SK-N-MC (cell line): Measurements from ENCODE around the gene WASHC4.
A peak's percentile ranks its signal among the peaks of the same experiment; 100 is the strongest.
"Not testable (repeated sequence)": the region's sequence is repeated elsewhere in the genome, so short reads cannot be mapped to it uniquely, and the experiment has no call there.

ENCODE experiments used
- DNase-seq: peaks from one replicate; pipeline ENCODE4 v3.0.0-alpha.2; 2011; ENCODE audit warnings: low read depth, low spot score
- H3K27ac ChIP-seq: fragments of 200-600 bp; sonication (generic); 2 replicates; pipeline ENCODE4 v1.5.1; 2016; ENCODE audit warnings: mixed run types
- H3K36me3 ChIP-seq: fragments of 200-600 bp; sonication (generic); 2 replicates; pipeline ENCODE4 v1.6.1; 2017; ENCODE audit warnings: antibody characterized with exemption, low read length, mixed read lengths; ENCODE audit not compliant: insufficient read depth
- H3K4me3 ChIP-seq: fragments of 200-600 bp; sonication (generic); 2 replicates; pipeline ENCODE4 v1.5.1; 2016
- H3K9ac ChIP-seq: fragments of 200-600 bp; sonication (generic); 2 replicates; pipeline ENCODE4 v1.8.0; 2017; ENCODE audit warnings: mixed run types, mixed read lengths; ENCODE audit not compliant: insufficient read length
- H3K9me3 ChIP-seq: fragments of 200-600 bp; sonication (generic); 2 replicates; pipeline ENCODE4 v1.6.1; 2017; ENCODE audit warnings: low read depth, mild to moderate bottlenecking, antibody characterized with exemption, low read length, moderate library complexity, mixed read lengths
- EZH2 ChIP-seq: fragments of 200-600 bp; sonication (generic); IDR thresholded peaks from one replicate; pipeline ENCODE4 v1.6.1; 2017; ENCODE audit warnings: antibody characterized with exemption
- FOXP2 ChIP-seq: optimal IDR thresholded peaks from 2 replicates; pipeline ENCODE3; 2011; ENCODE audit warnings: mild to moderate bottlenecking, moderate library complexity; ENCODE audit not compliant: insufficient read depth; ENCODE audit errors: extremely low read length, control extremely low read depth
- POLR2AphosphoS5 ChIP-seq: IDR thresholded peaks from 2 replicates; pipeline ENCODE4 v1.6.1; 2012; ENCODE audit warnings: mild to moderate bottlenecking, low read depth, low read length, borderline replicate concordance

The WASHC4 gene

DNA sequence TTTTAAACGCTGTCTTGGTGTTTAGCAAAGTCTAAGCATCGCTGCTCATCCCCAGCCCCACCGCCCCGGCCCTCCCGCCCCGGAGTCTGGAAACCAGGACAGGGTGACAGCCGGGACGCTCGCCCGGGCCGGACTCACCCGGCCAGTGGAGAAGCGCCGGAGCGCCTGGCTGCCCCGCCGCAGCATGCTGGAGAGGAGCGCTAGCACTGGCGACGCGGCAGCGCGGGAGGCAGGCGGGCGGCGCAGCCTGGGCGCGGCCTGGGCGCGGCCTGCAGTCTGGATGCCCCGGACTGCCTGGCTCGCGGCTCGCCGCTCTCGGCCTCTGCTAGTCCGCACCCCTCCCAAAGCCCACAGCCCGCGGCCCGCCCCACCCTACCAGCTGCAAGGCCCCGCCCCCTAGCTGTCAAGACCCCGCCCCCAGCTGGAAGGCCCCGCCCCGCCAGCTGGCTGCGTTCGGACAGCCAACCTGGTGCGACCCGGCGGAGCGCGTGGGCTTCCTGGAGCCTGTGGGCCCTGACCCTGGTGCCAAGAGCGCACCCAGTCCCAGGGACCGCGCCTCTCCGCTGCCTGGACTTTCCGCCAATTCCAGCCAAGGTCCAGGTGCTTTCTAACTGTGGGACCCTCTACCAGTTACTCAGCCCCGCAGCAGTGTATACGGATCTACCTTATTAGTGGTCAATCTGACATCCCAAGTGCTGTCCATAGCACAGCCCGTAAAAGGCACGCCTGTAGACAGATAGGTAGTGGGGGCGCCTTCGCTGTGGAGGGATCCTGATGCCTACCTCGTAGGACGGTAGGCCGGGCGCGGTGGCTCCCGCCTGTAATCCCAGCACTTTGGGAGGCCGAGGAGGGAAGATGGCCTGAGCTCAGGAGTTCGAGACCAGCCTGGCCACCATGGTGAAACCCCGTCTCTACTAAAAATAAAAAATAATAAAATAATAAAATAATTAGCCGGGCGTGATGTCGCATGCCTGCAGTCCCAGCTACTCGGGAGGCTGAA lies 23.0 kb upstream of the WASHC4 start, which contains the start of gene ALDH1L2:
Gene ALDH1L2, minus strand, starts transcription at position 208 of the 1,000 bp plus-strand sequence. Its CDS starts 22 bp downstream, at position 186.
- no peak for DNase-seq
- Histone ChIP-seq H3K4me3 (peak within 1 kb of the TSS; percentile 92), H3K27ac (peak within 1 kb of the TSS; percentile 69)

DNA sequence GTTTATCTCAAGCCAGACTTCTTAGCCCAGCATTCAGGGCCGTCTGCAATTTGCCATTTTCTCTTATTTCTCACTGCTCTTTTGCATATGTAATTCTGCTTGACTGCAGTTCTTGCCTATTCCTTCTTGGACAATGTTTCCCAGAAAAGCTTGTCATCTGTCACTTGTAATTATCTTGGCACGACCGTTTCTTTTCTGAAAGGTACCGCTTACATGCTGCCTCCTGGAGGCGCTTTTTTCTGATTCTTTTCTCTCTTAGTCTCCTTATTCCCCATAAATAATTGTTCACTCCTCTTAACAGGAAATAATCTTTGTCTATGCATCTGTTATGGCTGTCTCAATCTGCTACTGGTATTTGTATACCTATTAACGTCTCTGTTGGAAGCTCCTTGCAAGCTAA lies 22.0 kb upstream of the WASHC4 start:
- H3K9me3 ChIP-seq: no peaks in the 10 kb centered on the region
- H3K27ac ChIP-seq: no peak overlapping the region
- no peaks in the 10 kb centered on the region; the same call in 1 of the 2 replicates for H3K36me3 ChIP-seq
- DNase-seq: no peak
- TF ChIP-seq FOXP2 (no peak), POLR2AphosphoS5 (no peak), EZH2 (no peak)
- no peak overlapping the region for H3K4me3 ChIP-seq
- no peak overlapping the region for H3K9ac ChIP-seq

More for the DNA sequence above, 23.0 kb upstream of the WASHC4 start, which contains the start of gene ALDH1L2:
- H3K9me3 ChIP-seq: no peaks in the 10 kb centered on the region
- peak within 1 kb of the TSS; percentile 88 for H3K9ac ChIP-seq
- TF ChIP-seq FOXP2: no peak
- TF ChIP-seq POLR2AphosphoS5: no peak
- no peak for TF ChIP-seq EZH2
- H3K36me3 ChIP-seq: no peaks in the 10 kb centered on the region; the same call in 1 of the 2 replicates

DNA sequence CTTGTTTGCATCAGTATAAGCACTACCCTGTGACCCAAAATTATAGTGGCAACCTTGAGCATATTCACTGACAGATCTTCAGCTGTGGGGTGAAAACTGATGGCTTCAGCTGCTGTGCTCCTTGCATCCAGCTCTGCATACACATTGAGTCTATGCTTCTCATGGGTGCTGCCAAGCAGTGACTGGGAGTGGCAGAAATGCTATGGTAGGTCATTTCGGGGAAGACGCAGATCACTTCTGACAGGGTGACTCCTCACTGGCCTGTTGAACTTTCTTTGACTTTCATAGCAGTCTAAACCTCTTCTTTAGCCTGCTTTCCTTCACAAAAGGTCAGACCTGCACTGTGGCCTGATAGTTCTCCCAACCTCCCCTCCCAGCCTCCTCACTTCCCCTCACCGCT lies 17.7 kb upstream of the WASHC4 start:
- DNase-seq: no peak
- Histone ChIP-seq H3K27ac (no peak overlapping the region), H3K4me3 (no peak overlapping the region), H3K36me3 (no peaks in the 10 kb centered on the region), H3K9ac (no peak overlapping the region), H3K9me3 (no peaks in the 10 kb centered on the region)
- TF ChIP-seq POLR2AphosphoS5 (no peak), EZH2 (no peak), FOXP2 (no peak)

GRCh38 chr12:105090361-105090760 lies 17.2 kb upstream of the WASHC4 start:
- DNase-seq: no peak
- Histone ChIP-seq H3K27ac (no peak overlapping the region), H3K9me3 (no peaks in the 10 kb centered on the region), H3K36me3 (no peaks in the 10 kb centered on the region), H3K9ac (no peak overlapping the region), H3K4me3 (no peak overlapping the region)
- TF ChIP-seq EZH2 (no peak), FOXP2 (no peak), POLR2AphosphoS5 (no peak)

DNA sequence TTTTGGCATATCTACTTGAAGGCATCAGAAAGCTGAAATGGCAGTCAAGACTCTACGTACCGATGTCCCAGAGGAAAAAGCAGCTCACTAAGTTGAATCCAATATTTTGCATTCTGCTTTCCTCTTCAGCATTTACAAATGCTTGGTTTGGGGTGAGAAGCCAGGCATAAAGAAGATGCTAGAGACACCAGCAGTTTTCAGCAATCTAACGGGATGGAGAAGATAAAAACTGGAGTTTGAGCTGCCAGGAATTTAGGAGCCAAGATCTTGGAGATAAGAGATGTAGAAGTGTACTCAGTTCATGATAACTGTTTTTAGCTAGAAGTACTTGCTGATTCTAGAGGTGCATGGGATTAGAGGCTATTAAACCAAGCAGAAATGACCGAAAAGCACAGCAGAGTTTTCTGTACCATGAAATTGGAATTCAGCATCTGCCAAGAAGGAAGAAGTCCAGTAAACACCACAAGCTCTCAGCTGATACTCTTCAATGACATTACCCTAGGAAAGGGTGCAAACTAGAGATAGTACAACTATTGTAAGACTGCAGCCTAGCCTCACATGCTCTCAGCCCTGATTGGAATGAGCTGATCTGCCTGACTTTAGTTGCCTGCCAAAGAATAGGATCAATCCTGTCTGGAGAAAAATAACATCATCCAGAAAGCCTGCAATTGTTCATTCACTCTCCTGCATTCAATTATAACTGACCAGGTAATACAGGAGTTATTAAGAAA lies 15.9 kb upstream of the WASHC4 start:
- no peak overlapping the region for H3K9ac ChIP-seq
- no peaks in the 10 kb centered on the region for H3K9me3 ChIP-seq
- H3K36me3 ChIP-seq: no peaks in the 10 kb centered on the region
- H3K27ac ChIP-seq: no peak overlapping the region
- no peak overlapping the region for H3K4me3 ChIP-seq
- TF ChIP-seq EZH2: no peak
- TF ChIP-seq FOXP2: no peak
- TF ChIP-seq POLR2AphosphoS5: no peak
- DNase-seq: no peak

DNA sequence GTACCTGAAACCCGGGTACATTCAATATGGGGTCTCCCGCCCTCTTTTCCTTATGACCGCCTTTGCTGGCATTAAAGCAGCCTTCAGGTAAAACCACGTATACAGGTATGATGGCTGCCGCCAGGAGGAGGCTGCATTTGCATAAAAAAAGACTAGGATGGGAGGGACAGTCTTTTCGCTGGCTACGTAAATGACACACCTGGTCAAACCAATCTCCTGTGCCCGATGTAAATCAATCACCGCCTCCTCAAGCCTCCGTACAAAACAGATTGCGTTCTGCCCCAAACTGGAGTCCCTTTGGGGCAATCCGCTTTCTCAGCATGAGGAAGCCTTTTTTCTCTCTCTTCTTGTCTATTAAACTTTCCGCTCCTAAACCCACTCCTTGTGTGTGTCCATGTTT lies 15.2 kb upstream of the WASHC4 start:
- no peak overlapping the region for H3K27ac ChIP-seq
- DNase-seq: no peak
- no peak for TF ChIP-seq EZH2
- TF ChIP-seq POLR2AphosphoS5: no peak
- no peak for TF ChIP-seq FOXP2

DNA sequence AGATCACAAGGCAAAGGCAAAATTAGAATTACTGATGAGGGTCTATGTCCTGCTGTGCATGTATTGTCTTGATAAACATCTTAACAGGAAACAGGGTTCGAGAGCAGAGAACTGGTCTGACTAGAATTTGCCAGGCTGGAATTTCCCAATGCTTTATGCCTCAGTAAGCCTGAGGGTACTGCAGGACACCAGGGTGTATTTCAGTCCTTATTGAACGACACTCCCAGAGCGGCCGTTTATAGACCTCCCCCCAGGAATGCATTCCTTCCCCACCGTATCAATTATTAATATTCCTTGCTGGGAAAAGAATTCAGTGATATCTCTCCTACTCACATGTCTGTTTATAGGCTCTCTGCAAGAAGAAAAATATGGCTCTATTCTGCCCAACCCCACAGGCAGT lies 12.2 kb upstream of the WASHC4 start:
- not testable (repeated sequence) for H3K27ac ChIP-seq, H3K9ac ChIP-seq, DNase-seq, H3K9me3 ChIP-seq, H3K36me3 ChIP-seq, H3K4me3 ChIP-seq

More for the DNA sequence above, 15.2 kb upstream of the WASHC4 start:
- H3K36me3 ChIP-seq: no peaks in the 10 kb centered on the region
- H3K9me3 ChIP-seq: no peaks in the 10 kb centered on the region
- no peak overlapping the region for H3K9ac ChIP-seq
- no peak overlapping the region for H3K4me3 ChIP-seq

DNA sequence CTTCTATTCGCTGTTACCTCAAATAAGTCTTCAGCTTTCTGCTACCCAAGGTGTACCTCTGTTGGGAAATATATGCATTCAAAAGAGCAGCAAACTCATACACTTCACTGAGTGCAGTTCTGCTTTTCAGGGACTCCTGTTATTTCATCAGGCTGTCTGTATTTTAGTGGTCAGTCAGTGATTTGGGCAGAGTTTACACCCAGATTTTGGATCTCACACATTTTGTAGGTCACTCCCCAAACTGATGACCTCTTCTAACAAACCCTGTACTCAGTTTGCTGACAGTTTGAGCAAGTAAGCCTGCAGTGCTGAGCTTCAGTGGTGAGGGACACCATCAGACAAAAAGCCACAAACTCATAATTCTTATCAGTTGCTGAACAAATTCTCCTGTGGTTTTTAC lies 8.2 kb upstream of the WASHC4 start:
- H3K9ac ChIP-seq: no peak overlapping the region
- TF ChIP-seq EZH2: no peak
- no peak for TF ChIP-seq POLR2AphosphoS5
- no peak for TF ChIP-seq FOXP2
- H3K4me3 ChIP-seq: no peak overlapping the region
- no peaks in the 10 kb centered on the region for H3K36me3 ChIP-seq
- no peak for DNase-seq
- no peak overlapping the region for H3K27ac ChIP-seq
- H3K9me3 ChIP-seq: no peaks in the 10 kb centered on the region
